T-helper 1 cell treated with Interleukin-12 subunit alpha and Interleukin-12 subunit beta and Interleukin-4 antibody, amounts not matched to agents 30 μg/mL and 1 μg/mL, for 36 hours (primary cell): ENCODE data around the gene SCRN2.

ENCODE experiments used
- H3K27ac Mint-ChIP-seq: one replicate; pipeline ENCODE4 v1.8.0; 2021; ENCODE audit warnings: mild to moderate bottlenecking, mixed read lengths
- H3K27me3 Mint-ChIP-seq: one replicate; pipeline ENCODE4 v1.8.0; 2021; ENCODE audit warnings: low read depth, mixed read lengths
- H3K36me3 Mint-ChIP-seq: one replicate; pipeline ENCODE4 v1.8.0; 2021; ENCODE audit warnings: low read depth, mixed read lengths
- H3K4me1 Mint-ChIP-seq: one replicate; pipeline ENCODE4 v1.8.0; 2021; ENCODE audit warnings: low read depth, mixed read lengths
- H3K4me3 Mint-ChIP-seq: one replicate; pipeline ENCODE4 v1.8.0; 2021; ENCODE audit warnings: mild to moderate bottlenecking, moderate library complexity, mixed read lengths
- H3K9me3 Mint-ChIP-seq: one replicate; pipeline ENCODE4 v1.8.0; 2021; ENCODE audit warnings: mixed read lengths

The SCRN2 gene

DNA sequence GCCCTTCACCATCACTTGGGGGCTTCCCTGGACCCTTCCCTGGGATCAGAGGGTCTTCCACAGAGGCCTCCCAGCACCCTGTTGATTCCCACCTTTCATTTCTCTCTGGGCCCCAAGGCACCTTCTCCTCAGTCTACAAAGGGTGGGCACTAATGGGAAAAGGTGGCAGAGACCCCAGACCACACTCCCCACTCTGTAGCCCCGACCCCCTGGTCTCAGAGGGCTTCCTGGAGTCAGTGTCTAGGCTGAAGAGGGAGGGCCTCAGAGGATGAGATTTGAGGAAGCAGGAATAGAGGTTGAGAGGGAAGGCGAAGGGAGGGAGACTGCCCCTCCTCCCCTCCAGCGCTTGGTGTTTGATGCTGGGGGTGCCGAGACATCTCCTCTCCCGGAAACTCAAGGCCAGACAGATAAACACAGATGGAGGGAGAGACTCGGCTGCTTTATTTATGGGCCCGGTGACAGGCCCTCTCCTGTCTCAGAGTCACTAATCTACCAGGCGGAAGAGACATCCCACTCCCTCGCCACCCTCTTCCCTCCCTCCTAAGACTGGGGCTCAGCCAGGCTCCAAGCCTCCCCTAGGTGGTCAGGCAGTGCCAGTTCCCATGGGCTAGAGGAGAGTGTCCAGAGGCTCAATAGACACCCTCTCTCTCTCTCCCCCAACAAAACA is 36.4 kb upstream of the SCRN2 start:
- Mint-ChIP-seq H3K4me3 (no peak overlapping the region), H3K36me3 (no peaks in the 10 kb centered on the region), H3K27me3 (peaks cover 54% of the 10 kb centered on the region), H3K4me1 (peaks cover 4% of the 10 kb centered on the region), H3K27ac (no peak overlapping the region), H3K9me3 (no peaks in the 10 kb centered on the region)

DNA sequence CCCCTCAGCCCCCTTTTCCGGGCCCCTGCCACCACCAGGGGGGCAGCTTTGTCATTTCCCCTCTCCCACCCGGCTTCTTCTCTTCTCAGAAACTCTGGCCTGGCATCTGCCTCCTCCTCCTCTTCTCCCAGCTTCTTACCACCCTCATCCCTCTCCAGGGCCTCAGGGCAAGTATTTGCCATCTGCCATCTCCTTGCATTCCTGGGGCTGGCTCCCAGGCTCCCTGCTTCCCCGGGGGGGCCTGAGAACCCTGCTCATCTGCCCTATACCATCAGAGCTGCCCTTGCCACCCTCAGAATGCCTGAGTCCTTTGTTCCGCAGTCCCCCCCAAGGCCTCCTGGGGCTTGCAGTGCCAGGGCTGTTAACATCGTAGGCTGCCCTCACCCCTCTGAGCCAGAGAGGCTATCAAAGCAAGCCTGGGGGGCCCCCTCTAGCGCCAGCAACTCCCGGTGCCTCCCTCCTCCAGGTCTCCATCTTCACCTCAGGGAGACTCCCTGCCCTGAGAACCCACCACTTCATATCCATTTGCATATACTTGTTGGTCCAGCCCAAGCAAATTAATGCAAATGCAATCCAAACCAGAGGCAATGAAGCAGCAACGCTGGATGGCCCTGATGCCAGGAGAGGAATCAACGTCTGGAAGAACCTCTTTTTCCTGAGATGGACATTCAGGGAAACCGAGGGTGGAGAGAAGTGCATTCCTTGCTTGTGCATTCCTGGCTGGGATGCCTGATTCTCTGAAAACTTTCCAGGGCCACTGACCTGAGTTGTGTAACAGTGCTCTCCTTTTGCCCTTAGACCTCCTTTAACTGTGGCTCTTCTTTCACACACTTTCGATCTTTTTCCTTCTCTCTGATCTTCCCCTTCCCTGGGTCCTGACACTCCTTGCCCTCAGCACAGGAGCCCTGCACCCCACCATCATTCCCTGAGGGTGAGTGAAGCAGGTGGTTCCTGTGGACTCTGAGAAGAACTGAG is 34.2 kb upstream of the SCRN2 start:
- Mint-ChIP-seq H3K36me3 (no peaks in the 10 kb centered on the region), H3K27ac (no peak overlapping the region), H3K4me3 (no peak overlapping the region), H3K4me1 (peaks cover 4% of the 10 kb centered on the region), H3K9me3 (no peaks in the 10 kb centered on the region), H3K27me3 (peaks cover 65% of the 10 kb centered on the region)

GRCh38 chr17:47873200-47874090 is 32.4 kb upstream of the SCRN2 start:
- Mint-ChIP-seq H3K27ac (no peak overlapping the region), H3K27me3 (peaks cover 71% of the 10 kb centered on the region), H3K4me3 (no peak overlapping the region), H3K9me3 (no peaks in the 10 kb centered on the region), H3K36me3 (no peaks in the 10 kb centered on the region), H3K4me1 (no peaks in the 10 kb centered on the region)

GRCh38 chr17:47872651-47873161 is 31.6 kb upstream of the SCRN2 start:
- no peaks in the 10 kb centered on the region for H3K4me1 Mint-ChIP-seq
- H3K27me3 Mint-ChIP-seq, result peaks cover 66% of the 10 kb centered on the region
- no peaks in the 10 kb centered on the region for H3K36me3 Mint-ChIP-seq
- H3K9me3 Mint-ChIP-seq, result no peaks in the 10 kb centered on the region
- H3K4me3 Mint-ChIP-seq, result no peak overlapping the region
- no peak overlapping the region for H3K27ac Mint-ChIP-seq

DNA sequence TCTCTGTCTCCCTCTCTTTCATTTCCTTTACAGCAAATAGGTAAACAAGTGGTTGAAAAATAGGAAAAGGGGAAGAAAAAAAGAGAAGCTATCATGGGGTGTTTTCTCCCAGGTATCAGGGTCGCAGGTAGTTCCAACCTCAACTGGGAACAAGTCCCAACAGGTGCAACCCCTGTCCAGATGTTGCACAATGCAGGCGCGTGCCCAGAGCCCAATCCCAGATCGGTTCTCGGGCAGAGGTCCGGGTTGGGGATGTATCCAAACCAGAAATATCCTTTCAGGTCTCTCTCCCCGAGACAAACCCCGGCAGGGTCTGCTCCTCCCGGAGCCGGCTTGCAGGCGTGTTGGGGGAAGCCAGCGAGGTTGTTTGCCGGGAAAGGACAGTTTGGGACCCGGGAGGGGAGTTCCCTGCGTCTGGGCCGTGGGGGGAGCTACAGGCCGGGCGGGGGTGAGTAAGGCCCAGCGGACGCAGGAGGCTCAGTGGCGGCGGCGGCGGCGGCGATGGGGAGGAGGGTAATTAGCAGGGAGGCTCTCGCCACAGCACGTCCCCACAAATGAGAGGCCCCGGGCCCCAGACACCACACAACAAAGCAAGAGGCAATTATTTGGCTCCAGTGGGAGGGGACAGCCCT is 31.1 kb upstream of the SCRN2 start:
- H3K27me3 Mint-ChIP-seq, result peaks cover 62% of the 10 kb centered on the region
- no peak overlapping the region for H3K27ac Mint-ChIP-seq
- no peak overlapping the region for H3K4me3 Mint-ChIP-seq
- no peaks in the 10 kb centered on the region for H3K9me3 Mint-ChIP-seq
- H3K36me3 Mint-ChIP-seq, result no peaks in the 10 kb centered on the region
- no peaks in the 10 kb centered on the region for H3K4me1 Mint-ChIP-seq

DNA sequence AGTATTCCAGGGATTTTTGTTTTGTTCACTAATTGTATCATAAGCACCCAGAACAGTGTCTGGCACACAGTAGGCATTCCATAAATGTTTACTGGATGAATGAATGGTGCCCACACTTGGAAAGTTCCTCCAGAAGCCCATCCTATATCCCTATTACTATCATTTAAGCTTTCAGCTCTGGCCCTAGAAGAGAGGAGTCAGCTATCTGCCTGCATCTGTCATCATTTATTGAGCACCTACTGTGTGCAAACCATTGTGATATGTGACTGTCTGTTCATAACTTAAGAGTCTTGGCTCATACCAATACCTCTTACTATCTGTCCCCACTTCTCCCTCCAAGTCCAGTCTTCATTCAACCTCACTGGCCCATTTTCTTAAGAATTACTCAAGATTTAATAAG is 30.0 kb upstream of the SCRN2 start:
- Mint-ChIP-seq H3K36me3 (no peaks in the 10 kb centered on the region), H3K4me1 (no peaks in the 10 kb centered on the region), H3K4me3 (no peak overlapping the region), H3K27ac (no peak overlapping the region), H3K9me3 (no peaks in the 10 kb centered on the region), H3K27me3 (peaks cover 62% of the 10 kb centered on the region)

DNA sequence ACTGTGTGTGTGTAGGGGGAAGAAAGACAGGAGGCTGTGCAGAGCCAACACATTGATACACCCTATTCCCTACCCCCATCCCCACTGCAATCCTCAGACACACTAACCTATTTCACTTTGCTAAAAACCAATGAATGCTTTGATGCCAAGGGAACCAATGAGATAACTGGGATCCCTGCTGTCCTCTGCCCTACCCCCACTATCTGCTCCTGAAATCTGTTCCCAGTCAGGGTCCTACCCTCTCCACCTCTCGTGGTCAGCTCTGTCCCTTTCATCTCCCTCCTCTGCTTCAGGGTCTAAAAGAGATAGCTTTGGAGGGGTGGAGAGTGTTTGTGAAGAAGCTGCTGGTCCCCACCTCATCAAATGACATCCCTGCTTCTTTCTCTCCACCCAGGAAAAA is 29.0 kb upstream of the SCRN2 start:
- Mint-ChIP-seq H3K9me3 (no peaks in the 10 kb centered on the region), H3K27ac (no peak overlapping the region), H3K36me3 (no peaks in the 10 kb centered on the region), H3K4me1 (peaks cover 7% of the 10 kb centered on the region), H3K27me3 (peaks cover 59% of the 10 kb centered on the region), H3K4me3 (no peak overlapping the region)

GRCh38 chr17:47869114-47869513 is 28.0 kb upstream of the SCRN2 start:
- Mint-ChIP-seq H3K36me3 (no peaks in the 10 kb centered on the region), H3K9me3 (no peaks in the 10 kb centered on the region), H3K27me3 (peaks cover 51% of the 10 kb centered on the region), H3K4me1 (peaks cover 11% of the 10 kb centered on the region), H3K4me3 (no peak overlapping the region), H3K27ac (no peak overlapping the region)

DNA sequence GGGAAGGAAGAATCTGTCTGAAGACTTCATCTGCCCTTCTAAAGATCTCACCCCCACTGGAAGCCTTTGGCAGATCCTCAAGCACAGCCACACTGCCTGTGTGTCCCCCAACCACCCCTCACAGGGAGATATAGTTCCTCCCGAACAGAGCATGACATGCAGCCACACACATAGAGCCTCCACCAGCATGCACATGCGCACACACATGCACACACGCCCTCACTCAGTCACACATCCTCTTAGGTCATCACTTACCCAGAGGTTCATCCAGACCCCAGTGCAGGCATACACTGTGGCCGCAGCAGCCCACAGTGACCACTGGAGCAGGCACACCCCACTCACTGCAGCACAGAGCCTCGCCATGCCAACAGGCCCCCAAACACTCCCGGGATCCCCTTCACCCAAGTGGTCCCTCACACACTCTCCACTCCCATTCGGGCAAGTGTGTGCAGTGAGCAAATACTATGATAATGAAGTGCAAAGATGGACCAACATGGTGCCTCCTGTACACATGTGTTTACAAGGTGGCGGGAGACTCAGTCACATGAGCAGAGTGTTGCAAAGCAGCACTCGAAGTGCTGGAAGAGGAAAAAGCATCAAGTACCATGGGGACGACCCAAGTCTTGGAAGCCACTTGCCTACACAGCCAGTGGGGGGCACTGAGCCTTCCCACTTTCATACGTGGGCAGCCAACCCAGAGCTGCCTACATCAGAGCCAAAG is 26.9 kb upstream of the SCRN2 start:
- Mint-ChIP-seq H3K9me3 (no peaks in the 10 kb centered on the region), H3K36me3 (no peaks in the 10 kb centered on the region), H3K27ac (no peak overlapping the region), H3K4me1 (peaks cover 11% of the 10 kb centered on the region), H3K4me3 (no peak overlapping the region), H3K27me3 (peaks cover 40% of the 10 kb centered on the region)

DNA sequence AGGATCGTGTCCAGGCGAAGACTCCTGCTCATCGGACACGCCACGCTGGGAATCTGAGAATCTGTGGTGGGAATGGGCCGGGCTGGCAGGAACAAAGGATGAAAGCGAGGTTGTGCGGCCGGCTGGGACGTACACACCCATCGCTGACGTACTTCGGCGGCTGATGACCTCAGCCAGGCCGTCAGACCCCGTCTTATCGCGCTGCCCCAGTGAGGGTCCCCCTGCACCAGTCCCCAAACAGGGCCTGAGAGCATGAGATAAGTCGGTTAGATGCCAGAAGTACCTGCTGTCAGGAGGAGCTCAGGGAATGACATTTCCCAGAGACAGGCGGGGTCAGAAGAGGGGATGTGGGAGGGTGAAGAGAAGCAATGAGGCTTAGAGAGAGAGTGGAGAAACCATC is 25.9 kb upstream of the SCRN2 start:
- no peaks in the 10 kb centered on the region for H3K9me3 Mint-ChIP-seq
- no peaks in the 10 kb centered on the region for H3K36me3 Mint-ChIP-seq
- H3K27me3 Mint-ChIP-seq, result peaks cover 33% of the 10 kb centered on the region
- H3K4me3 Mint-ChIP-seq, result no peak overlapping the region
- H3K27ac Mint-ChIP-seq, result no peak overlapping the region
- peaks cover 11% of the 10 kb centered on the region for H3K4me1 Mint-ChIP-seq

DNA sequence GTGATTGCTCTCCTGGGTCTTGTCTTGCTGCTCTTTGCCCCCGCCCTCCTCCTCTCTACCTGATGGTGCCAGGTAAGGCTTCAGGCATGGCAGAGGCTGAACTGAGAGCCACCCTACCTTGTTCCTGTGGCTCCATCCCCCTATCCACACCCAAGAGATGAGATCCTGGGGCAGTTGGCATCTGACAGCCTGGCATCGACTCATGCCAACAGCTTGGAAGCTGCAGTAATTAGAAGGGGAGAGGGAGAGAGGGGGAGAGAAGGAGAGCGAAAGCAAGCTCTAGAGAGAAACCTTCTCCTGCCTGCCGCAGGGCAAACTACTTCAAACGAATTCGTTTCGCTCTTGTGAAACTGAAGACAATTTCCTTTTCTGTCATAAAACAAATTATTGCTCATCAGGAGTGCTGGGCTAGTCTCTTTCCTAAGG is 23.7 kb upstream of the SCRN2 start:
- Mint-ChIP-seq H3K27ac (peak overlapping the region; percentile 11), H3K9me3 (no peaks in the 10 kb centered on the region), H3K4me3 (no peak overlapping the region), H3K36me3 (no peaks in the 10 kb centered on the region), H3K4me1 (peaks cover 11% of the 10 kb centered on the region), H3K27me3 (peaks cover 19% of the 10 kb centered on the region)

GRCh38 chr17:47862621-47863440 is 21.8 kb upstream of the SCRN2 start:
- peaks cover 11% of the 10 kb centered on the region for H3K4me1 Mint-ChIP-seq
- H3K9me3 Mint-ChIP-seq, result no peaks in the 10 kb centered on the region
- no peaks in the 10 kb centered on the region for H3K36me3 Mint-ChIP-seq
- no peak overlapping the region for H3K27ac Mint-ChIP-seq
- H3K27me3 Mint-ChIP-seq, result peaks cover 25% of the 10 kb centered on the region
- no peak overlapping the region for H3K4me3 Mint-ChIP-seq

GRCh38 chr17:47860386-47860785 is 19.3 kb upstream of the SCRN2 start:
- H3K4me3 Mint-ChIP-seq, result no peak overlapping the region
- H3K4me1 Mint-ChIP-seq, result peaks cover 7% of the 10 kb centered on the region
- no peak overlapping the region for H3K27ac Mint-ChIP-seq
- no peaks in the 10 kb centered on the region for H3K9me3 Mint-ChIP-seq
- peaks cover 44% of the 10 kb centered on the region for H3K27me3 Mint-ChIP-seq
- H3K36me3 Mint-ChIP-seq, result no peaks in the 10 kb centered on the region
